CD4-positive, alpha-beta memory T cell (primary cell): ENCODE measurements around the gene ZGPAT. TPM values are rescaled to one million over a fixed set of nuclear protein-coding genes. Genes with fewer than 3 reads are reported as not detected.

ENCODE experiments used
- CTCF ChIA-PET: fragments of 350-600 bp; sonication (Branson Sonifier 250); formaldehyde crosslinking; loops from one replicate; lab custom pipeline; 2021; ENCODE audit warnings: inconsistent platforms; ENCODE audit not compliant: partially characterized antibody; lab: Charles Lee
- POLR2A ChIA-PET: fragments of 350-600 bp; sonication (Branson Sonifier 250); formaldehyde crosslinking; loops from one replicate; lab custom pipeline; 2021; ENCODE audit not compliant: partially characterized antibody; lab: Charles Lee
- DNase-seq, 5 donors: peaks; one replicate each; pipeline versions ENCODE4 v3.0.0 to v3.0.0-alpha.2; 2020 to 2022; ENCODE audit warnings: mixed read lengths in 1 of 5
- H3K27ac ChIP-seq: one replicate; pipeline ENCODE4 v1.7.0; 2013; ENCODE audit warnings: low read depth, low read length
- H3K27me3 ChIP-seq: 2 replicates; pipeline ENCODE4 v1.7.0; 2013; ENCODE audit warnings: mild to moderate bottlenecking, low read length, moderate library complexity; ENCODE audit not compliant: insufficient read depth
- H3K36me3 ChIP-seq: 2 replicates; pipeline ENCODE4 v1.7.0; 2013; ENCODE audit warnings: mild to moderate bottlenecking, low read length, moderate library complexity; ENCODE audit not compliant: insufficient read depth
- H3K4me1 ChIP-seq: 2 replicates; pipeline ENCODE4 v1.7.0; 2013; ENCODE audit warnings: mild to moderate bottlenecking, low read length, moderate library complexity; ENCODE audit not compliant: insufficient read depth
- H3K4me3 ChIP-seq, 2 donors: one replicate each; pipeline ENCODE4 v1.7.0; 2013; ENCODE audit warnings: low read length in 2 of 2, mild to moderate bottlenecking in 1 of 2
- H3K9me3 ChIP-seq, 2 donors: one replicate each; pipeline ENCODE4 v1.7.0; 2013; ENCODE audit warnings: low read length in 2 of 2, control low read depth in 1 of 2; ENCODE audit not compliant: control insufficient read depth in 1 of 2
- H3K27ac Mint-ChIP-seq, 7 donors: one replicate each; pipeline ENCODE4 v1.8.0; 2020 to 2021; ENCODE audit warnings: mixed read lengths in 7 of 7, mild to moderate bottlenecking in 6 of 7, inconsistent platforms in 3 of 7, moderate library complexity in 3 of 7
- H3K27me3 Mint-ChIP-seq, 2 donors: one replicate each; pipeline ENCODE4 v1.8.0; 2020 to 2021; ENCODE audit warnings: mixed read lengths in 2 of 2
- H3K36me3 Mint-ChIP-seq, 2 donors: one replicate each; pipeline ENCODE4 v1.8.0; 2020 to 2021; ENCODE audit warnings: mixed read lengths in 2 of 2, inconsistent platforms in 1 of 2, mild to moderate bottlenecking in 1 of 2
- H3K4me1 Mint-ChIP-seq, 4 donors: one replicate each; pipeline ENCODE4 v1.8.0; 2020 to 2021; ENCODE audit warnings: mixed read lengths in 4 of 4, mild to moderate bottlenecking in 1 of 4
- H3K4me3 Mint-ChIP-seq, 8 donors: one replicate each; pipeline ENCODE4 v1.8.0; 2020 to 2021; ENCODE audit warnings: mixed read lengths in 8 of 8, mild to moderate bottlenecking in 7 of 8, moderate library complexity in 6 of 8, inconsistent platforms in 3 of 8
- H3K9me3 Mint-ChIP-seq, 8 donors: one replicate each; pipeline ENCODE4 v1.8.0; 2020 to 2021; ENCODE audit warnings: mixed read lengths in 8 of 8, mild to moderate bottlenecking in 5 of 8, inconsistent platforms in 3 of 8, moderate library complexity in 1 of 8
- intact Hi-C: fragments of 100-400 bp; cut with micrococcal nuclease; formaldehyde crosslinking; loops from one replicate; pipeline ENCODE4 v1.15.1; 2023
- polyA plus RNA-seq, 2 donors: library from polyadenylated mRNA; unstranded; fragments of 300-500 nt; fragmentation: Illumina TruSeq; gene quantifications; one replicate each; pipeline ENCODE4 v1.2.3, GENCODE V29; 2021
- total RNA-seq, 2 experiments: library from RNA; stranded (reverse); gene quantifications; one replicate each; pipeline ENCODE4 v1.2.3, GENCODE V29; 2021

The ZGPAT gene
- total and polyA plus RNA-seq, 4 experiments from 2014 or later, result 34.6 to 69.5 (median 53.5) TPM

DNA sequence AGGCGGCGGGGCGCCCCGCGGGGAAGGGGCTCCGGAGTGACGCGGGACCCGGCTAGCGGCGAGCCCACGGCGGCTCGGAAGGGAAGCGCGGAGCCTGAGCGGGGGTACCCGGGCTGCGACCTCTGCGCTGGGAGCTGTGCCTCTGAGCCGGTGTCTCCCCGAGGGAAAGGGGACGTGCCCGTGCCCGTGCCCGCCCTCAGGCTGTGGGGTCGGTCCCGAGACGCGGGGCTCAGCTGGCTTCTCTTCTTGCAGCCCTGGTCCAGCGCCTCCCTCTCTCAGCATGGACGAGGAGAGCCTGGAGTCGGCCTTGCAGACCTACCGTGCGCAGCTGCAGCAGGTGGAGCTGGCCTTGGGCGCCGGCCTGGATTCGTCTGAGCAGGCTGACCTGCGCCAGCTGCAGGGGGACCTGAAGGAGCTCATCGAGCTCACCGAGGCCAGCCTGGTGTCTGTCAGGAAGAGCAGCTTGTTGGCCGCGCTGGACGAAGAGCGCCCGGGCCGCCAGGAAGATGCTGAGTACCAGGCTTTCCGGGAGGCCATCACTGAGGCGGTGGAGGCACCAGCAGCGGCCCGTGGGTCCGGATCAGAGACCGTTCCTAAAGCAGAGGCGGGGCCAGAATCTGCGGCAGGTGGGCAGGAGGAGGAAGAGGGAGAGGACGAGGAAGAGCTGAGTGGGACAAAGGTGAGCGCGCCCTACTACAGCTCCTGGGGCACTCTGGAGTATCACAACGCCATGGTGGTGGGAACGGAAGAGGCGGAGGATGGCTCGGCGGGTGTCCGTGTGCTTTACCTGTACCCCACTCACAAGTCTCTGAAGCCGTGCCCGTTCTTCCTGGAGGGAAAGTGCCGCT, 686 bp downstream of the ZGPAT start:
- peaks cover 0 to 1% (median 0%) of the 10 kb centered on the region in 8 donors for H3K9me3 Mint-ChIP-seq
- POLR2A ChIA-PET, result interaction anchor here (0.6 to 6.2 kb wide), 31 partner anchors 8 to 272 kb away, joined by 3 to 202 read pairs (median 5); partner anchors contain the start of genes GMEB2, HELZ2, LIME1 and PRPF6
- peak overlapping the region; percentile 36 to 86 (median 78) for H3K27ac Mint-ChIP-seq
- H3K4me1 Mint-ChIP-seq, result peaks cover 24 to 58% (median 39%) of the 10 kb centered on the region in 4 donors
- no peaks in the 10 kb centered on the region for H3K27me3 ChIP-seq
- CTCF ChIA-PET, result interaction anchor here (0.8 to 3.2 kb wide), 13 partner anchors 9 to 271 kb away, joined by 3 to 26 read pairs (median 5); partner anchors contain the start of genes LIME1, RTEL1, SAMD10 and SLC2A4RG
- peak overlapping the region; percentile 76 to 86 (median 79) for H3K4me3 Mint-ChIP-seq
- peak in 1 of 5 donors; percentile 48 for DNase-seq
- H3K4me1 ChIP-seq, result peaks cover 52% of the 10 kb centered on the region
- intact Hi-C loops, result loop anchor here (5.0 kb wide), 1 partner anchor 274 kb away; the partner anchor contains the start of gene PRPF6
- H3K36me3 Mint-ChIP-seq, result peaks cover 30 to 66% of the 10 kb centered on the region in 2 donors
- H3K4me3 ChIP-seq, result peak overlapping the region in 1 of 2 donors; percentile 87
- H3K27me3 Mint-ChIP-seq, result no peaks in the 10 kb centered on the region
- peak overlapping the region; percentile 65 for H3K27ac ChIP-seq
- no peaks in the 10 kb centered on the region for H3K9me3 ChIP-seq
- H3K36me3 ChIP-seq, result peaks cover 54% of the 10 kb centered on the region

DNA sequence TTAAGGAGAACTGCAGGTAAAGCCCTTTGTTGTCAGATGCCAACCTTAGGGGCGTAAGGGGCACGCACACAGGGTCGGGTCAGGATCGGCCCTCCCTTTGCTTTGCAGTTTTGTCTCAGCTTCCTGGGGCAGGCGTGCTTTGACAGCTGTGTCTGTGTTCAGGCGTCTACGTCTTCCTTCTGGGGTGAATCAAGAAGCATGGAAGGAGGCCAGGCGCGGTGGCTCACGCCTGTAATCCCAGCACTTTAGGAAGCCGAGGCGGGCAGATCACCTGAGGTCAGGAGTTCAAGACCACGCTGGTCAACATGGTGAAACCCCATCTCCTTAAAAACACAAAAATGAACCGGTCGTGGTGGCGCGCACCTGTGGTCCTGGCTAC, 1.3 kb downstream of the ZGPAT start:
- H3K27ac Mint-ChIP-seq, result peak overlapping the region in 3 of 7 donors; percentile 35 to 83 (median 78)
- Histone ChIP-seq H3K9me3 (no peaks in the 10 kb centered on the region), H3K27me3 (no peaks in the 10 kb centered on the region), H3K4me1 (peaks cover 54% of the 10 kb centered on the region), H3K4me3 (peak overlapping the region in 1 of 2 donors; percentile 87), H3K36me3 (peaks cover 48% of the 10 kb centered on the region), H3K27ac (peak overlapping the region; percentile 65)
- peaks cover 33 to 66% of the 10 kb centered on the region in 2 donors for H3K36me3 Mint-ChIP-seq
- CTCF ChIA-PET, result interaction anchor here (1.2 to 2.3 kb wide), 2 partner anchors 28 to 155 kb away, joined by 4 to 14 read pairs; partner anchors contain the start of genes LIME1 and TPD52L2
- peak in 1 of 5 donors; percentile 9 for DNase-seq
- peaks cover 0 to 4% (median 0%) of the 10 kb centered on the region in 8 donors for H3K9me3 Mint-ChIP-seq
- peak overlapping the region; percentile 76 to 86 (median 79) for H3K4me3 Mint-ChIP-seq
- intact Hi-C loops, result loop anchor here (5.0 kb wide), 1 partner anchor 273 kb away; the partner anchor contains the start of gene PRPF6
- POLR2A ChIA-PET, result interaction anchor here (0.8 to 6.2 kb wide), 8 partner anchors 8 to 155 kb away, joined by 3 to 202 read pairs (median 23); partner anchors contain the start of genes GMEB2, LIME1, SLC2A4RG and TNFRSF6B
- H3K27me3 Mint-ChIP-seq, result no peaks in the 10 kb centered on the region
- H3K4me1 Mint-ChIP-seq, result peaks cover 24 to 61% (median 39%) of the 10 kb centered on the region in 4 donors

DNA sequence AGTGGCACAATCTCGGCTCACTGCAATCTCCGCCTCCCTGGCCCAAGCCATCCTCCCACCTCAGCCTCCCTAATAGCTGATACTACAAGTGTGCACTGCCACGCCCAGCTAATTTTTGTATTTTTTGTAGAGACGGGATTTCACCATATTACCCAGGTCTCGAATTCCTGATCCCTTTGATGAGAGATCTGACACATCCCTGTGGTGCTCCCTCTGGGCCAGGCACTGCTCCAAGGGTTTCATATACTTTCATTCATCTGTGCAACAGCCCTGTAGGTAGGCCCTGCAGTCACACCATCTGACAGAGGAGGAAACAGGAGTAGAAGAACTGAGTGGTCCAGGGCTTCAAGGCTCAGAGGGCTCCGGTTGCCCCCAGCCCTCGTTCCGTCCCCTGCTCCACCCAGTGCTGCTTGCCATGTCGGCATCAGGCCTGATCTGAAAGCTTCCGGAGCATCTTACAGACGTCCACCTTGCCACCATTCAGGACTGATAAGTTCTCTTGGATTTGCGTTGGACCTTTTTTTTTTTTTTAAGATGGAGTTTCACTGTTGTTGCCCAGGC, 3.3 kb downstream of the ZGPAT start:
- H3K36me3 Mint-ChIP-seq, result peaks cover 47 to 65% of the 10 kb centered on the region in 2 donors
- Histone ChIP-seq H3K27me3 (no peaks in the 10 kb centered on the region), H3K9me3 (no peaks in the 10 kb centered on the region), H3K36me3 (peaks cover 27% of the 10 kb centered on the region), H3K4me3 (no peak overlapping the region), H3K27ac (no peak overlapping the region), H3K4me1 (peaks cover 54% of the 10 kb centered on the region)
- H3K4me1 Mint-ChIP-seq, result peaks cover 27 to 60% (median 46%) of the 10 kb centered on the region in 4 donors
- H3K9me3 Mint-ChIP-seq, result peaks cover 0 to 15% (median 4%) of the 10 kb centered on the region in 8 donors
- H3K27ac Mint-ChIP-seq, result peak overlapping the region in 4 of 7 donors; percentile 27 to 78 (median 60)
- ChIA-PET CTCF (interaction anchor here (1.6 kb wide), 1 partner anchor 75 kb away, joined by 4 read pairs; no protein-coding TSS in a partner anchor), POLR2A (interaction anchor here (0.6 to 6.2 kb wide), 5 partner anchors 14 to 53 kb away, joined by 3 to 202 read pairs (median 7); partner anchors contain the start of genes LIME1, RTEL1 and SLC2A4RG)
- peak overlapping the region in 7 of 8 donors; percentile 46 to 79 (median 70) for H3K4me3 Mint-ChIP-seq
- DNase-seq, result no peak
- intact Hi-C loops, result no loop called here
- no peaks in the 10 kb centered on the region for H3K27me3 Mint-ChIP-seq

DNA sequence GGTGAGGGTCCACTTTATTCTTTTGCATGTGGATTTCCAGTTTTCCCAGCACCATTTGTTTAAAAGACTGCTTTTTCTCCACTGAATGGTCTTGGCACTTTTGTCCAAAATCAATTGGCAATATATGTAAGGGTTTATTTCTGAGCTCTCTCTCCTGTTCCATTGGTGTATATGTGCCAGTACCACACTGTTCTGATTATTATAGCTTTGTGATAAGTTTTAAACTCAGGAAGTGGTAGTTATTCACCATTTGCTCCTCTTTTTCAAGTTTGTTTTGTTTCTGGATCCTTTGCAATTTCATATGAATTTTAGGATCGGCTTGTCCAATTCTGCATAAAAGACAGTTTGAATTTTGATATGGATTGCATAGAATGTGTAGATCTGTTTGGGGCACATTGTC, 4.4 kb downstream of the ZGPAT start:
- Histone ChIP-seq H3K36me3 (peaks cover 23% of the 10 kb centered on the region), H3K27ac (no peak overlapping the region), H3K9me3 (no peaks in the 10 kb centered on the region), H3K4me3 (no peak overlapping the region), H3K27me3 (no peaks in the 10 kb centered on the region), H3K4me1 (peaks cover 44% of the 10 kb centered on the region)
- peaks cover 0 to 17% (median 4%) of the 10 kb centered on the region in 8 donors for H3K9me3 Mint-ChIP-seq
- ChIA-PET POLR2A (interaction anchor here (0.6 to 2.5 kb wide), 5 partner anchors 16 to 39 kb away, joined by 3 to 11 read pairs (median 6); partner anchors contain the start of genes LIME1 and SLC2A4RG), CTCF (interaction anchor here (1.6 kb wide), 1 partner anchor 74 kb away, joined by 4 read pairs; no protein-coding TSS in a partner anchor)
- no peaks in the 10 kb centered on the region for H3K27me3 Mint-ChIP-seq
- peaks cover 50 to 62% of the 10 kb centered on the region in 2 donors for H3K36me3 Mint-ChIP-seq
- peak overlapping the region in 2 of 7 donors; percentile 3 to 51 for H3K27ac Mint-ChIP-seq
- H3K4me3 Mint-ChIP-seq, result peak overlapping the region in 3 of 8 donors; percentile 0 to 55 (median 25)
- intact Hi-C loops, result no loop called here
- H3K4me1 Mint-ChIP-seq, result peaks cover 24 to 59% (median 42%) of the 10 kb centered on the region in 4 donors
- DNase-seq, result no peak

DNA sequence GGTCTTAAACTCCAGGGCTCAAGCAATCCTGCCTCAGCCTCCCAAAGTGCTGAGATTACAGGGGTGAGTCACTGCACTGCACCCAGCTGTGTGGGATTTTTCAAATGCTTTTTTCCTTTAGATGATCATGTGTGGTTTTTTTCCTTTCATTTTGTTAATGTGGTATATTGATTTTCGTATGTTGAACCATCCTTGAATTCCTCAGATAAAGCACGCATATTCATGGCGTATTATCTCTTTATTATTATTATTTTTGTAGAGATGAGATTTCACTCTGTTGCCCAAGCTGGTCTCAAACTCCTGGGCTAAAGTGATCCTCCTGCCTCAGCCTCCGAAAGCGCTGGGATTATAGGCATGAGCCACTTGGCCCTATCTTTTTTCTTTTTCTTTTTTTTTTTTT, 7.0 kb downstream of the ZGPAT start:
- H3K27me3 Mint-ChIP-seq, result no peaks in the 10 kb centered on the region
- H3K9me3 ChIP-seq, result no peaks in the 10 kb centered on the region
- no peak overlapping the region for H3K27ac ChIP-seq
- DNase-seq, result no peak
- H3K27ac Mint-ChIP-seq, result no peak overlapping the region
- H3K4me3 ChIP-seq, result no peak overlapping the region
- peaks cover 27% of the 10 kb centered on the region for H3K36me3 ChIP-seq
- H3K9me3 Mint-ChIP-seq, result peaks cover 2 to 22% (median 10%) of the 10 kb centered on the region in 8 donors
- H3K27me3 ChIP-seq, result no peaks in the 10 kb centered on the region
- ChIA-PET POLR2A (interaction anchor here (1.6 kb wide), 1 partner anchor 23 kb away, joined by 3 read pairs; no protein-coding TSS in a partner anchor), CTCF (no interaction called here)
- intact Hi-C loops, result no loop called here
- peaks cover 32% of the 10 kb centered on the region for H3K4me1 ChIP-seq
- H3K36me3 Mint-ChIP-seq, result peaks cover 61 to 70% of the 10 kb centered on the region in 2 donors
- no peak overlapping the region for H3K4me3 Mint-ChIP-seq
- peaks cover 22 to 53% (median 40%) of the 10 kb centered on the region in 4 donors for H3K4me1 Mint-ChIP-seq

DNA sequence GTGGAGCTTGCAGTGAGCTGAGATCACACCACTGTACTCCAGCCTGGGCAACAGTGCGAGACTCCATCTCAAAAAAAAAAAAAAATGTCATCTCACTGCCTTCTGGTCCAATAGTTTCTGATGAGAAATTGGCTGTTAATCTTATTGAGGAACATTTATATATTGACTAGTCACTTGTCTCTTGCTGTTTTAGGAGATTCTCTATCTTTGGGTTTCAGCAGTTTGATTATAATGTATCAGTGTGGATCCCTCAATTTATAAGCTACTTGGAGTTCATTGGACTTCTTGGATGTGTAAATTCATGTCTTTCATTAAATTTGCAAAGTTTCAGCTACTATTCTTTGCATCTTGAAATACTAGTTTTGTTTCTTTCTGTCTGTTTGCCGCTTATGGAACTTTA, 11.2 kb downstream of the ZGPAT start:
- DNase-seq, result no peak
- Mint-ChIP-seq H3K36me3 (peaks cover 57 to 62% of the 10 kb centered on the region in 2 donors), H3K4me1 (peaks cover 25 to 43% (median 30%) of the 10 kb centered on the region in 4 donors), H3K4me3 (no peak overlapping the region), H3K27ac (peak overlapping the region in 1 of 7 donors; percentile 29), H3K27me3 (no peaks in the 10 kb centered on the region), H3K9me3 (peaks cover 2 to 21% (median 10%) of the 10 kb centered on the region in 8 donors)
- Histone ChIP-seq H3K27me3 (no peaks in the 10 kb centered on the region), H3K4me1 (peaks cover 12% of the 10 kb centered on the region), H3K36me3 (peaks cover 14% of the 10 kb centered on the region), H3K4me3 (no peak overlapping the region), H3K9me3 (no peaks in the 10 kb centered on the region), H3K27ac (no peak overlapping the region)
- intact Hi-C loops, result no loop called here
- POLR2A ChIA-PET, result interaction anchor here (1.6 to 2.6 kb wide), 3 partner anchors 9 to 18 kb away, joined by 5 to 11 read pairs (median 6); partner anchors contain the start of genes ARFRP1, LIME1 and ZGPAT
- CTCF ChIA-PET, result interaction anchor here (1.3 to 1.7 kb wide), 2 partner anchors 11 to 17 kb away, joined by 3 to 9 read pairs; partner anchors contain the start of genes ARFRP1, LIME1 and ZGPAT
